Liver (tissue), 9 donors: ENCODE measurements around the gene CASP3. TPM values are rescaled to one million over a fixed set of nuclear protein-coding genes. Genes with fewer than 3 reads are reported as not detected.
"Not testable (repeated sequence)": the region's sequence is repeated elsewhere in the genome, so short reads cannot be mapped to it uniquely, and the experiment has no call there.

ENCODE experiments used
- DNase-seq: peaks from one replicate; pipeline ENCODE4 v3.0.0-alpha.2; 2017; ENCODE audit warnings: low spot score
- H3K27ac ChIP-seq, 2 donors: one replicate each; pipeline ENCODE4 v1.7.0; 2013; ENCODE audit warnings: inconsistent platforms in 2 of 2, low read length in 2 of 2, control low read depth in 1 of 2, low read depth in 1 of 2, mild to moderate bottlenecking in 1 of 2
- H3K27me3 ChIP-seq, 4 donors: one replicate each; pipeline versions ENCODE4 v1.6.1 to v1.7.0; 2013; ENCODE audit warnings: low read length in 3 of 4, inconsistent platforms in 1 of 4, mild to moderate bottlenecking in 1 of 4, moderate library complexity in 1 of 4; ENCODE audit not compliant: control insufficient read depth in 4 of 4, insufficient read depth in 4 of 4
- H3K36me3 ChIP-seq, 4 donors: one replicate each; pipeline versions ENCODE4 v1.6.1 to v1.7.0; 2013; ENCODE audit warnings: low read length in 3 of 4, mild to moderate bottlenecking in 3 of 4, low read depth in 1 of 4, moderate library complexity in 1 of 4; ENCODE audit not compliant: control insufficient read depth in 4 of 4, insufficient read depth in 3 of 4
- H3K4me1 ChIP-seq, 4 donors: one replicate each; pipeline versions ENCODE4 v1.6.1 to v1.7.0; 2013; ENCODE audit warnings: low read length in 3 of 4, mild to moderate bottlenecking in 3 of 4, moderate library complexity in 1 of 4; ENCODE audit not compliant: control insufficient read depth in 4 of 4, insufficient read depth in 4 of 4
- H3K4me3 ChIP-seq, 3 donors: one replicate each; pipeline versions ENCODE4 v1.6.1 to v1.7.0; 2013; ENCODE audit warnings: low read length in 3 of 3, control low read depth in 1 of 3, low read depth in 1 of 3, mild to moderate bottlenecking in 1 of 3
- H3K9ac ChIP-seq, 2 donors: one replicate each; pipeline ENCODE4 v1.7.0; 2013; ENCODE audit warnings: low read length in 2 of 2, mild to moderate bottlenecking in 2 of 2, moderate library complexity in 2 of 2, control low read depth in 1 of 2, low read depth in 1 of 2
- H3K9me3 ChIP-seq, 4 donors: one replicate each; pipeline versions ENCODE4 v1.6.1 to v1.7.0; 2013; ENCODE audit warnings: low read length in 3 of 4; ENCODE audit not compliant: control insufficient read depth in 4 of 4
- EGR1 ChIP-seq, 2 donors: IDR thresholded peaks; 2 replicates each; pipeline ENCODE4 v1.6.1; 2016 to 2018; ENCODE audit warnings: antibody characterized with exemption in 2 of 2, low read depth in 2 of 2
- FOXA1 ChIP-seq: IDR thresholded peaks from 2 replicates; pipeline ENCODE4 v1.6.1; 2016; ENCODE audit warnings: antibody characterized with exemption
- FOXA2 ChIP-seq: IDR thresholded peaks from 2 replicates; pipeline ENCODE4 v1.6.1; 2016; ENCODE audit warnings: antibody characterized with exemption
- GABPA ChIP-seq, 2 donors: IDR thresholded peaks in 1 of 2; conservative IDR thresholded peaks in 1 of 2; 2 replicates each; pipeline ENCODE4 v1.6.1; 2016; ENCODE audit warnings: antibody characterized with exemption in 2 of 2, mild to moderate bottlenecking in 1 of 2, moderate library complexity in 1 of 2
- HNF4A ChIP-seq, 2 donors: conservative IDR thresholded peaks; 2 replicates each; pipeline ENCODE4 v1.6.1; 2016; ENCODE audit warnings: antibody characterized with exemption in 2 of 2, mild to moderate bottlenecking in 2 of 2
- HNF4G ChIP-seq: IDR thresholded peaks from 2 replicates; pipeline ENCODE4 v1.6.1; 2016; ENCODE audit warnings: antibody characterized with exemption
- JUND ChIP-seq, 2 donors: IDR thresholded peaks; 2 replicates each; pipeline ENCODE4 v1.6.1; 2016; ENCODE audit warnings: antibody characterized with exemption in 2 of 2
- MAX ChIP-seq: IDR thresholded peaks from 2 replicates; pipeline ENCODE4 v1.6.1; 2016; ENCODE audit warnings: antibody characterized with exemption
- NR2F2 ChIP-seq: IDR thresholded peaks from 2 replicates; pipeline ENCODE4 v1.6.1; 2016; ENCODE audit warnings: antibody characterized with exemption
- RAD21 ChIP-seq, 2 donors: IDR thresholded peaks; 2 replicates each; pipeline ENCODE4 v1.6.1; 2016; ENCODE audit warnings: antibody characterized with exemption in 2 of 2, mild to moderate bottlenecking in 2 of 2
- RXRA ChIP-seq, 2 donors: IDR thresholded peaks; 2 replicates each; pipeline ENCODE4 v1.6.1; 2017 to 2018; ENCODE audit warnings: antibody characterized with exemption in 2 of 2, mild to moderate bottlenecking in 1 of 2
- SP1 ChIP-seq: IDR thresholded peaks from 2 replicates; pipeline ENCODE4 v1.6.1; 2018; ENCODE audit warnings: antibody characterized with exemption, mild to moderate bottlenecking
- TAF1 ChIP-seq: conservative IDR thresholded peaks from 2 replicates; pipeline ENCODE4 v1.6.1; 2016; ENCODE audit warnings: antibody characterized with exemption, mild to moderate bottlenecking
- YY1 ChIP-seq: IDR thresholded peaks from 2 replicates; pipeline ENCODE4 v1.6.1; 2016; ENCODE audit warnings: antibody characterized with exemption, mild to moderate bottlenecking
- WGBS: extraction: QIAGEN DNeasy Blood & Tissue Kit; methylation state at CpG from one replicate; pipeline ENCODE4 v1.1.7; 2013; 5-methylcytosine and 5-hydroxymethylcytosine counted together
- polyA plus RNA-seq, 2 donors: library from polyadenylated mRNA; stranded (reverse) in 1 of 2; unstranded in 1 of 2; fragments of 200-250 nt in 1 of 2; fragments of >200 nt in 1 of 2; fragmentation: Nextera tagmentation in 1 of 2; extraction: Ambion mirVana in 1 of 2; gene quantifications; one replicate each; pipeline versions ENCODE4 v1.2.1 to v1.2.3, GENCODE V29; 2013 to 2015
- total RNA-seq, 2 donors: library from RNA; depleted of rRNA; stranded (reverse); fragments of >200 nt; gene quantifications; one replicate each; pipeline ENCODE4 v1.2.3, GENCODE V29; 2014
- TF ChIP-seq, protein P1 (sequence below): IDR thresholded peaks from 2 replicates; pipeline ENCODE4 v1.6.1; 2016; ENCODE audit warnings: antibody characterized with exemption
- TF ChIP-seq, protein P2 (sequence below): fragments of 150-350 bp; IDR thresholded peaks from 2 replicates; pipeline ENCODE4 v1.5.1; 2017; ENCODE audit warnings: improper control_type of control experiment, low read depth, low read length; ENCODE audit not compliant: missing input control
- TF ChIP-seq, protein P3 (sequence below): IDR thresholded peaks from 2 replicates; pipeline ENCODE4 v1.6.1; 2016; ENCODE audit warnings: antibody characterized with exemption
- TF ChIP-seq, protein P4 (sequence below): IDR thresholded peaks from 2 replicates; pipeline ENCODE4 v1.6.1; 2016; ENCODE audit warnings: antibody characterized with exemption, mild to moderate bottlenecking
- donor health status: healthy.
- donor health status: healthy.
- donor health status: healthy.
- donor health status: healthy.
- donor health status: healthy.

The CASP3 gene
- total and polyA plus RNA-seq, 4 donors = 7.8 to 30.1 (median 11.8) TPM

GRCh38 chr4:184660978-184661377, 11.7 kb upstream of the CASP3 start:
- H3K27me3 ChIP-seq = no peaks in the 10 kb centered on the region

DNA sequence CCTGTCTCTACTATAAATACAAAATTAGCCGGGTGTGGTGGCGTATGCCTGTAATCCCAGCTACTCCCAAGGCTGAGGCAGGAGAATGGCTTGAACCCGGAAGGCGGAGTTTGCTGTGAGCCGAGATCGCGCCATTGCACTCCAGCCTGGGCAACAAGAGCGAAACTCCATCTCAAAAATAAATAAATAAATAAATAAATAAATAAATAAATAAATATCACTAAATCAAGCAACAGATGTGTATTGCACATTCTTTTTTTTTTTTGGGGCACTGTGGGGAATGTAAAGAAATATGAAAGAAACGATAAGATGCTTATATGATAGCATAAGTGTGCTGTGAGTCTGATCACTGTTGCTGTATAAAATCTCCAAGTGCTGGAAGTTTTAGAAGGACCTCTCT, 8.6 kb upstream of the CASP3 start:
- 97% methylated on average over 9 of the region's 9 CpGs for WGBS
- not testable (repeated sequence) for DNase-seq

More at GRCh38 chr4:184660978-184661377, 11.7 kb upstream of the CASP3 start:
- TF ChIP-seq, protein P1, sequence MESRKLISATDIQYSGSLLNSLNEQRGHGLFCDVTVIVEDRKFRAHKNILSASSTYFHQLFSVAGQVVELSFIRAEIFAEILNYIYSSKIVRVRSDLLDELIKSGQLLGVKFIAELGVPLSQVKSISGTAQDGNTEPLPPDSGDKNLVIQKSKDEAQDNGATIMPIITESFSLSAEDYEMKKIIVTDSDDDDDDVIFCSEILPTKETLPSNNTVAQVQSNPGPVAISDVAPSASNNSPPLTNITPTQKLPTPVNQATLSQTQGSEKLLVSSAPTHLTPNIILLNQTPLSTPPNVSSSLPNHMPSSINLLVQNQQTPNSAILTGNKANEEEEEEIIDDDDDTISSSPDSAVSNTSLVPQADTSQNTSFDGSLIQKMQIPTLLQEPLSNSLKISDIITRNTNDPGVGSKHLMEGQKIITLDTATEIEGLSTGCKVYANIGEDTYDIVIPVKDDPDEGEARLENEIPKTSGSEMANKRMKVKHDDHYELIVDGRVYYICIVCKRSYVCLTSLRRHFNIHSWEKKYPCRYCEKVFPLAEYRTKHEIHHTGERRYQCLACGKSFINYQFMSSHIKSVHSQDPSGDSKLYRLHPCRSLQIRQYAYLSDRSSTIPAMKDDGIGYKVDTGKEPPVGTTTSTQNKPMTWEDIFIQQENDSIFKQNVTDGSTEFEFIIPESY = no peak
- TF ChIP-seq MAX = no peak
- TF ChIP-seq JUND (IDR thresholded peaks at IDR 0.05) = no peak
- TF ChIP-seq, protein P2, sequence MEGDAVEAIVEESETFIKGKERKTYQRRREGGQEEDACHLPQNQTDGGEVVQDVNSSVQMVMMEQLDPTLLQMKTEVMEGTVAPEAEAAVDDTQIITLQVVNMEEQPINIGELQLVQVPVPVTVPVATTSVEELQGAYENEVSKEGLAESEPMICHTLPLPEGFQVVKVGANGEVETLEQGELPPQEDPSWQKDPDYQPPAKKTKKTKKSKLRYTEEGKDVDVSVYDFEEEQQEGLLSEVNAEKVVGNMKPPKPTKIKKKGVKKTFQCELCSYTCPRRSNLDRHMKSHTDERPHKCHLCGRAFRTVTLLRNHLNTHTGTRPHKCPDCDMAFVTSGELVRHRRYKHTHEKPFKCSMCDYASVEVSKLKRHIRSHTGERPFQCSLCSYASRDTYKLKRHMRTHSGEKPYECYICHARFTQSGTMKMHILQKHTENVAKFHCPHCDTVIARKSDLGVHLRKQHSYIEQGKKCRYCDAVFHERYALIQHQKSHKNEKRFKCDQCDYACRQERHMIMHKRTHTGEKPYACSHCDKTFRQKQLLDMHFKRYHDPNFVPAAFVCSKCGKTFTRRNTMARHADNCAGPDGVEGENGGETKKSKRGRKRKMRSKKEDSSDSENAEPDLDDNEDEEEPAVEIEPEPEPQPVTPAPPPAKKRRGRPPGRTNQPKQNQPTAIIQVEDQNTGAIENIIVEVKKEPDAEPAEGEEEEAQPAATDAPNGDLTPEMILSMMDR = no peak
- no peak for TF ChIP-seq YY1
- TF ChIP-seq FOXA1 = no peak
- TF ChIP-seq, protein P3, sequence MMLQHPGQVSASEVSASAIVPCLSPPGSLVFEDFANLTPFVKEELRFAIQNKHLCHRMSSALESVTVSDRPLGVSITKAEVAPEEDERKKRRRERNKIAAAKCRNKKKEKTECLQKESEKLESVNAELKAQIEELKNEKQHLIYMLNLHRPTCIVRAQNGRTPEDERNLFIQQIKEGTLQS = no peak
- no peak for TF ChIP-seq FOXA2
- TF ChIP-seq RXRA (IDR thresholded peaks at IDR 0.05) = no peak
- TF ChIP-seq SP1 = no peak
- no peak for TF ChIP-seq HNF4G
- TF ChIP-seq RAD21 (IDR thresholded peaks at IDR 0.05) = no peak
- no peak for TF ChIP-seq GABPA (IDR thresholded peaks at IDR 0.05 in 1 of 2, conservative IDR thresholded peaks at IDR 0.05 in 1 of 2)
- no peak for TF ChIP-seq EGR1 (IDR thresholded peaks at IDR 0.05; ENCODE audit: low read depth in 2 of 2)
- TF ChIP-seq, protein P4, sequence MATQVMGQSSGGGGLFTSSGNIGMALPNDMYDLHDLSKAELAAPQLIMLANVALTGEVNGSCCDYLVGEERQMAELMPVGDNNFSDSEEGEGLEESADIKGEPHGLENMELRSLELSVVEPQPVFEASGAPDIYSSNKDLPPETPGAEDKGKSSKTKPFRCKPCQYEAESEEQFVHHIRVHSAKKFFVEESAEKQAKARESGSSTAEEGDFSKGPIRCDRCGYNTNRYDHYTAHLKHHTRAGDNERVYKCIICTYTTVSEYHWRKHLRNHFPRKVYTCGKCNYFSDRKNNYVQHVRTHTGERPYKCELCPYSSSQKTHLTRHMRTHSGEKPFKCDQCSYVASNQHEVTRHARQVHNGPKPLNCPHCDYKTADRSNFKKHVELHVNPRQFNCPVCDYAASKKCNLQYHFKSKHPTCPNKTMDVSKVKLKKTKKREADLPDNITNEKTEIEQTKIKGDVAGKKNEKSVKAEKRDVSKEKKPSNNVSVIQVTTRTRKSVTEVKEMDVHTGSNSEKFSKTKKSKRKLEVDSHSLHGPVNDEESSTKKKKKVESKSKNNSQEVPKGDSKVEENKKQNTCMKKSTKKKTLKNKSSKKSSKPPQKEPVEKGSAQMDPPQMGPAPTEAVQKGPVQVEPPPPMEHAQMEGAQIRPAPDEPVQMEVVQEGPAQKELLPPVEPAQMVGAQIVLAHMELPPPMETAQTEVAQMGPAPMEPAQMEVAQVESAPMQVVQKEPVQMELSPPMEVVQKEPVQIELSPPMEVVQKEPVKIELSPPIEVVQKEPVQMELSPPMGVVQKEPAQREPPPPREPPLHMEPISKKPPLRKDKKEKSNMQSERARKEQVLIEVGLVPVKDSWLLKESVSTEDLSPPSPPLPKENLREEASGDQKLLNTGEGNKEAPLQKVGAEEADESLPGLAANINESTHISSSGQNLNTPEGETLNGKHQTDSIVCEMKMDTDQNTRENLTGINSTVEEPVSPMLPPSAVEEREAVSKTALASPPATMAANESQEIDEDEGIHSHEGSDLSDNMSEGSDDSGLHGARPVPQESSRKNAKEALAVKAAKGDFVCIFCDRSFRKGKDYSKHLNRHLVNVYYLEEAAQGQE = no peak
- no peak for TF ChIP-seq HNF4A (conservative IDR thresholded peaks at IDR 0.05)
- TF ChIP-seq NR2F2 = no peak
- no peak for TF ChIP-seq TAF1
- Histone ChIP-seq H3K36me3 (peaks cover 0 to 4% (median 0%) of the 10 kb centered on the region in 4 donors), H3K9me3 (no peaks in the 10 kb centered on the region), H3K9ac (no peak overlapping the region), H3K4me3 (no peak overlapping the region), H3K4me1 (peaks cover 0 to under 1% (median 0%) of the 10 kb centered on the region in 4 donors), H3K27ac (no peak overlapping the region)
- no peak for DNase-seq

More for the DNA sequence above, 8.6 kb upstream of the CASP3 start:
- H3K27ac ChIP-seq, H3K9me3 ChIP-seq, H3K4me1 ChIP-seq, H3K27me3 ChIP-seq, H3K9ac ChIP-seq, H3K4me3 ChIP-seq, H3K36me3 ChIP-seq: not testable (repeated sequence)
